ENCODE data around the gene PHF5A.

- TF ChIP-seq POLR2AphosphoS5 (IDR thresholded peaks at IDR 0.05; ENCODE audit: low read depth, low read length) (no peak), SIN3A (IDR thresholded peaks at IDR 0.05; ENCODE audit: borderline replicate concordance, insufficient read depth, low read length) (no peak), REST (IDR thresholded peaks at IDR 0.05; ENCODE audit: insufficient read depth in 1 of 2, low read depth in 2 of 2, low read length in 2 of 2) (no peak), TAF1 (IDR thresholded peaks at IDR 0.05; ENCODE audit: borderline replicate concordance, insufficient read depth, low read length) (no peak)
Observed at GRCh38 chr22:41435560-41435959, 32.9 kb downstream of the PHF5A start.
